ENCODE results near the gene GCK. TPM values are rescaled to one million over a fixed set of nuclear protein-coding genes. Genes with fewer than 3 reads are reported as not detected.

The GCK gene
- total RNA-seq, 1 donor from 2014 or later: 5.9 TPM

GRCh38 chr7:44144426-44144967 lies 44.7 kb downstream of the GCK start:
- no peak for DNase-seq (ENCODE audit: low spot score, unreplicated experiment)
- peaks cover 41% of the 10 kb centered on the region for H3K27me3 Mint-ChIP-seq

GRCh38 chr7:44143646-44144250 lies 45.5 kb downstream of the GCK start:
- TF ChIP-seq, protein P1, sequence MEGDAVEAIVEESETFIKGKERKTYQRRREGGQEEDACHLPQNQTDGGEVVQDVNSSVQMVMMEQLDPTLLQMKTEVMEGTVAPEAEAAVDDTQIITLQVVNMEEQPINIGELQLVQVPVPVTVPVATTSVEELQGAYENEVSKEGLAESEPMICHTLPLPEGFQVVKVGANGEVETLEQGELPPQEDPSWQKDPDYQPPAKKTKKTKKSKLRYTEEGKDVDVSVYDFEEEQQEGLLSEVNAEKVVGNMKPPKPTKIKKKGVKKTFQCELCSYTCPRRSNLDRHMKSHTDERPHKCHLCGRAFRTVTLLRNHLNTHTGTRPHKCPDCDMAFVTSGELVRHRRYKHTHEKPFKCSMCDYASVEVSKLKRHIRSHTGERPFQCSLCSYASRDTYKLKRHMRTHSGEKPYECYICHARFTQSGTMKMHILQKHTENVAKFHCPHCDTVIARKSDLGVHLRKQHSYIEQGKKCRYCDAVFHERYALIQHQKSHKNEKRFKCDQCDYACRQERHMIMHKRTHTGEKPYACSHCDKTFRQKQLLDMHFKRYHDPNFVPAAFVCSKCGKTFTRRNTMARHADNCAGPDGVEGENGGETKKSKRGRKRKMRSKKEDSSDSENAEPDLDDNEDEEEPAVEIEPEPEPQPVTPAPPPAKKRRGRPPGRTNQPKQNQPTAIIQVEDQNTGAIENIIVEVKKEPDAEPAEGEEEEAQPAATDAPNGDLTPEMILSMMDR (IDR thresholded peaks at IDR 0.05; ENCODE audit: unreplicated experiment): no peak
- Mint-ChIP-seq H3K4me1 (ENCODE audit: low read depth) (peaks cover 9% of the 10 kb centered on the region), H3K27me3 (peaks cover 39% of the 10 kb centered on the region), H3K9me3 (ENCODE audit: low read depth) (no peaks in the 10 kb centered on the region), H3K27ac (no peak overlapping the region), H3K36me3 (ENCODE audit: insufficient read depth) (no peaks in the 10 kb centered on the region), H3K4me3 (ENCODE audit: low read depth) (no peak overlapping the region)
- DNase-seq (ENCODE audit: low spot score, unreplicated experiment): no peak

More at GRCh38 chr7:44144426-44144967, 44.7 kb downstream of the GCK start:
- no peaks in the 10 kb centered on the region for H3K36me3 Mint-ChIP-seq (ENCODE audit: insufficient read depth)
- H3K4me1 Mint-ChIP-seq (ENCODE audit: low read depth): peaks cover 9% of the 10 kb centered on the region
- no peaks in the 10 kb centered on the region for H3K9me3 Mint-ChIP-seq (ENCODE audit: low read depth)
- no peak overlapping the region for H3K4me3 Mint-ChIP-seq (ENCODE audit: low read depth)
- no peak overlapping the region for H3K27ac Mint-ChIP-seq
- TF ChIP-seq, protein P1 (IDR thresholded peaks at IDR 0.05; ENCODE audit: unreplicated experiment): no peak

DNA sequence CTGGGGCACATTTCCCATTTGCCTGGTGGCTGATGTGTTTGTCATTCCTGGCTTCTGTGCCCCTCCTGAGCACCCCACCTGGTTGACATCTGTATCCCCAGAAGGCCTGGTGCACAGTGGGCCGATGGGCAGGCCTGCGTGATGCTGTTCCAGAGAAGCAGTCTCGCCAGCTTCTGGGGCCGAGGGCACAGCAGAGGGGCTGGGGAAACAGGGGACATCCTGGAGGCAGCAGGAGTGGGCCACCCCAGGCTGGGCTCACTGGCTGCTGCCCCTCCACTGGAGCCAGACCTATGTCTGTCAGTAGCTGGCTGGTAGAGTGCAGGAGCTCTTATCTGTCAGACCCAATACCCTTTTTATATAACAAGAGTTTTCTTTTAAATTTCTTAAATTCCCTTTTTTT lies 47.2 kb downstream of the GCK start:
- Mint-ChIP-seq H3K4me3 (ENCODE audit: low read depth) (no peak overlapping the region), H3K27me3 (peaks cover 29% of the 10 kb centered on the region), H3K36me3 (ENCODE audit: insufficient read depth) (no peaks in the 10 kb centered on the region), H3K4me1 (ENCODE audit: low read depth) (peaks cover 2% of the 10 kb centered on the region), H3K27ac (no peak overlapping the region), H3K9me3 (ENCODE audit: low read depth) (no peaks in the 10 kb centered on the region)
- no peak for DNase-seq (ENCODE audit: low spot score, unreplicated experiment)
- TF ChIP-seq, protein P1 (IDR thresholded peaks at IDR 0.05; ENCODE audit: unreplicated experiment): no peak

DNA sequence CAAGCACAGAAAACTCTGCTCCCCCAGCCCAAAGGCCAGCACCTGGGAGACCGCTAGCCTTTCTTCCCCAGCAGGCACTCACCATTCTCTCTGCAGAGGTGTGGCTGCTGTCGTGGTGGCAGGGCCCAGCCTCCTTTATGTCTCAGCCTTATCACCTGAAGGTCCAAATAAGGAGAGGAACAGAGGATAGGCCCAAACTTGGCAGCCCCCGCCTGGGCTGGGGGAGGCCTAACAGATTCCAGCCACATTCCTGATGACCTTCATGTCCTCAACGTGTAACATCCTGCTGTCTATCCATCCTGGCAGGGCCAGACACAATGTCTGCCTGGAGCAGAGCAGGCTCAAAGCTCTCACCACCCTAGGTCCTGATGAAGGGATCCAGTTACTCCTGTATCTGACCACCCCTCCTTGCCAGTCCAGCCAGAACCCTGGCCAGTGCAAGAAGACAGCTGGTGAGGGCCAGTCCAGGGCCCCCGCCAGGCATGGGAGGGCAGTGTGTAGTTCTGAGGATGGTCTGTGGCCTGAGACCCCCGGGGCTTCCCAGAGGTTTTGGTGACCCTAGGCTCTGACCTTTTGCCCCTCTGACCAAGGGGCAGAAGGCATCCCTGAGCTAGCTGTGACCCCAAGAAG lies 47.9 kb downstream of the GCK start, which contains the start of gene MYL7:
TSS of gene MYL7 (minus strand) at position 112 of the 630 bp plus-strand sequence. CDS start at position 85, 27 bp downstream.
- H3K36me3 Mint-ChIP-seq (ENCODE audit: insufficient read depth): no peaks in the 10 kb centered on the region
- no peaks in the 10 kb centered on the region for H3K4me1 Mint-ChIP-seq (ENCODE audit: low read depth)
- peaks cover 22% of the 10 kb centered on the region for H3K27me3 Mint-ChIP-seq
- TF ChIP-seq, protein P1 (IDR thresholded peaks at IDR 0.05; ENCODE audit: unreplicated experiment): no peak
- H3K27ac Mint-ChIP-seq: peak within 1 kb of the TSS; percentile 49
- no peak within 1 kb of the TSS for H3K4me3 Mint-ChIP-seq (ENCODE audit: low read depth)
- DNase-seq (ENCODE audit: low spot score, unreplicated experiment): no peak
- H3K9me3 Mint-ChIP-seq (ENCODE audit: low read depth): no peaks in the 10 kb centered on the region

DNA sequence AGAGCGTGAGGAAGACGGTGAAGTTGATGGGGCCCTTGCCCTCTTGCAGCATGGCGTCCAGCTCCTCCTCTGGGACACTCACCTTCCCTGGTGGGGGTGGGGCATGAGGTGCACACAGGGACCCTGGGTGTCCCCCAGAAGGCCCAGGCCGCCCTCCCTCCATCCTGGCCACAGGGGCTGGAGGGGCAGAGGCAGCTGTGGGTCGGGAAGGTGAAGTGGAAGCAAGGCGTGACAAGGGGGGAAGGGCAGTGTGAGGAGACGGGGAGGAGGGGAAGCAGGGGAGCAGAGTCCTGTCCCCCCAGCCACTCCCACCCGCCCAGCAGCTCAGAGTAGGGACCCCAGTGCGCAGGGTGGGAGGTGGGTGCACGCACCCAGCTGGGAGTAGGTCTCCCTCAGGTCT lies 48.9 kb downstream of the GCK start:
- no peaks in the 10 kb centered on the region for H3K36me3 Mint-ChIP-seq (ENCODE audit: insufficient read depth)
- H3K27me3 Mint-ChIP-seq: peaks cover 20% of the 10 kb centered on the region
- no peak overlapping the region for H3K27ac Mint-ChIP-seq
- no peak overlapping the region for H3K4me3 Mint-ChIP-seq (ENCODE audit: low read depth)
- H3K9me3 Mint-ChIP-seq (ENCODE audit: low read depth): no peaks in the 10 kb centered on the region
- no peaks in the 10 kb centered on the region for H3K4me1 Mint-ChIP-seq (ENCODE audit: low read depth)
- DNase-seq (ENCODE audit: low spot score, unreplicated experiment): no peak
- TF ChIP-seq, protein P1 (IDR thresholded peaks at IDR 0.05; ENCODE audit: unreplicated experiment): no peak

Data from progenitor cell of endocrine pancreas (in vitro differentiated cells).